HG02642 (cell line): Measurements from ENCODE around the gene DDX39A.
"Not testable (repeated sequence)": the region's sequence is repeated elsewhere in the genome, so short reads cannot be mapped to it uniquely, and the experiment has no call there.

Experiments used
- ATAC-seq: cut with Tn5 transposase; IDR thresholded peaks from one replicate; pipeline ENCODE4 v1.9.1; 2021; ENCODE audit warnings: mild to moderate bottlenecking; ENCODE audit not compliant: unreplicated experiment, poor library complexity

Gene DDX39A

DNA sequence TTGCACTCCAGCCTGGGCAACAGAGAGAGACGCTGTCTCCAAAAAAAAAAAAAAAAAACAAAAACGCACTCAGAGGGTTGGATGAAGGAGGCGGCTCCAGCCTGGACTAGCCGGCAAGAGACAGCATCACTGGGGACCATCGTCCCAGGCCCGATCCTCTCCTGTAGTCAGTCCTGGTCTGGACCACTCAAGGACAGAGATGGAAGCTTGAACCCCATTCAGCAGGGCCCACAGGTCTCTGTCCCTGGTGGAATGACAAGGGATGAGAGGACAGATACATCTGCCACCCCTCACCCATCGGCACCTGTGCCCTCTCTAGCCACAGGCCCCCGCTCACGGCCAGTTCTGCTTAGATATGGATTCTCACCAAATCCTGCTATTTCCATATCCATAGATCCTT is 23.9 kb downstream of the DDX39A start:
- ATAC-seq, result no peak

DNA sequence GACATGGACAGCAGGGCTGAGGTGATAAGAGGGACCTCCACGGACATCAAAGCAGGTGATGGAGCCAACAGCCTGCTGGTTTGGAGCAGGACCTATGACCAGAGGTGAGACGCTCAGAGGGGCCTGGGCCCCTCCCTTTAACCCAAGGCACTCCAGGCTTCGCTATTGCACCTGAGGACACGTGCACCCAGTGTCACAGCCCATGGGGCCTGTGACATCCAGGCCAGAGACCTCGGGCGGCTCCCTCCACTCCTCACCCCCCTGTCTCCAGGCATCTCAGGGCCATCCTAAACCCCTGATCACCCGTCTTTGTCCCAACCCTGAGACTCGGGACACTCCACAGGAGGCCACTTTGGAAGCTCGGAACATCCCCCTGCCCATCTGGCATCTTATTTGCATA is 25.0 kb downstream of the DDX39A start:
- ATAC-seq, result no peak

- ATAC-seq, result no peak
Observed at GRCh38 chr19:14393329-14393728, 25.8 kb downstream of the DDX39A start.

GRCh38 chr19:14391156-14391821 is 27.9 kb downstream of the DDX39A start:
- no peak for ATAC-seq

DNA sequence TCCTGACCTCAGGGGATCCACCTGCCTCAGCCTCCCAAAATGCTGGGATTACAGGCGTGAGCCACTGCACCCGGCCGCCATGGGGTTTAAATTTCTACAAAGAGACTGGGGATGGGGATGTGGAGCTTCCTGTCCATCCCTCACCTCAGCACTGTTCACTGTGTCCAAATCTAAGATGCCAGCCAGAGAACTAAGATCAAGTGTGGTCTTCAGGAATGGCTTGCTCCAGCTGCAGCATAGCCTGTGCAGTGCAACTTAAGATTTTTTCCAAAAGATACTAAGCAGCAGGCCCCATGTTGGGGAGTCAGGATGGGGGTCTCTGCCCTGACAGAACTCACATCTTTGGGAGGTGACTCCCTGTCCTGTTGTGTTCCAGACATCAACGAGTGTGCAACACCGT is 28.6 kb downstream of the DDX39A start:
- no peak for ATAC-seq

DNA sequence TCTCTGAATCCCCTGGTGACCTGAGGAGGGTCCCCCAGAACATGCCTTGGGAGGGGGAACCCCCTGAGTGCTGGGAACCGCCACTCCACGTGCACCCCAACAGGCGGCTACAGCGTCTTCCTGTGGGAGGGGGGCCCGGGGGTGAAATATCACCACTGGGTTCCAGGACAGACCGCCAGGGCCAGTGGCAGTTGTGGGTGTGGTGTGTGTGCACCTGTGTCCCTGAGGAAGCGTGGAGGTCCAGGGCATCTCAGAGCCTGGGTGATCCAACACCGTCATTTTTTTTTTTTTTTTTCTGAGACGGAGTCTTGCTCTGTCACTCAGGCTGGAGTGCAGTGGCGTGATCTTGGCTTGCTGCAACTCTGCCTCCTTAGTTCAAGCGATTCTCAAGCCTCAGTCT is 33.6 kb downstream of the DDX39A start:
- no peak for ATAC-seq

DNA sequence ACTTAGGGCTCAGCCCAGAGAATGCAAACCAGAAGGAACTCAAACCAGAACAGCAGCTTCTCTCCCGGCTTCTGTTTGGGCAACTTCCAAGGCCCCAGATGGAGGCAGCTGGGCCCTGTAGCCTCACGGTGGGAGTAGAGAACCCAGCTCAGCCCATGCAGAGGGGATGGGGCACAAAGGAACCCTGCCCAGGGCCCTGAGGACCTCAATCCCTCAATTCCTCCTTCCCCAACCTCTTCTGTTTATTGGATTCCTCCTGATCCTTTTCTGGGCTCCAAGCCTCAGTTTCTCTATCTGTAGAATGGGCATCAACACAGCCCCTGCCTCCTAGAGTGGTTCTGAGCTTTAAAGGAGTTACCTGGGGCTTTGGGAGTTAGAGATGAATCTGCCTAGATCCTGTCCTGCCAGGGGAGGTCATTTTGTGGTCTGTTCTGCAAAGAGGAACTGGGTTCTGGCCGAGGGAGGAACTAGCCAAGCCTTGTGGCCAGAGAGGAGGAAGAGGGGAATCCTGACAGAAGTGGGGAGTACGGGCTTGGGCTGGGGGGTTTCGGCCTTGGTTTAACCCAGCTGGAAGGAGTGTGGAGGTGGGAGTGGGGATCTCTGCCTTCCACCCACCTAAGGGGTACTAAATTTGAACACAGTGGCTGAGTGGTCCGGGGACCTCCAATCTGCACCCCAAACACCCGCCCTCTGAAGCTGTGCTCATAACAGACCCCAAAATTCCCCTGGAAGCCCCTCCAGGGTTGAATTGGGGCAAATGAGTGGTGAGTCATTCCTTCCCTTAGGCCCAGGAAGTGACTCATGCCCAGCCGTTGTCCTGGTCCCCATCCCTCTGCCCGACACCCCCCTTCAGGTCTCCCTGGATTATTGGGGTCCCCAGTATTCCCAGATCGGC is 35.2 kb downstream of the DDX39A start:
- ATAC-seq, result no peak

GRCh38 chr19:14381689-14382474 is 37.3 kb downstream of the DDX39A start:
- ATAC-seq, result no peak

- ATAC-seq, result no peak
Observed at GRCh38 chr19:14379294-14380065, 39.7 kb downstream of the DDX39A start.

GRCh38 chr19:14378890-14379289 is 40.3 kb downstream of the DDX39A start:
- no peak for ATAC-seq

GRCh38 chr19:14377883-14378328 is 41.2 kb downstream of the DDX39A start:
- no peak for ATAC-seq

DNA sequence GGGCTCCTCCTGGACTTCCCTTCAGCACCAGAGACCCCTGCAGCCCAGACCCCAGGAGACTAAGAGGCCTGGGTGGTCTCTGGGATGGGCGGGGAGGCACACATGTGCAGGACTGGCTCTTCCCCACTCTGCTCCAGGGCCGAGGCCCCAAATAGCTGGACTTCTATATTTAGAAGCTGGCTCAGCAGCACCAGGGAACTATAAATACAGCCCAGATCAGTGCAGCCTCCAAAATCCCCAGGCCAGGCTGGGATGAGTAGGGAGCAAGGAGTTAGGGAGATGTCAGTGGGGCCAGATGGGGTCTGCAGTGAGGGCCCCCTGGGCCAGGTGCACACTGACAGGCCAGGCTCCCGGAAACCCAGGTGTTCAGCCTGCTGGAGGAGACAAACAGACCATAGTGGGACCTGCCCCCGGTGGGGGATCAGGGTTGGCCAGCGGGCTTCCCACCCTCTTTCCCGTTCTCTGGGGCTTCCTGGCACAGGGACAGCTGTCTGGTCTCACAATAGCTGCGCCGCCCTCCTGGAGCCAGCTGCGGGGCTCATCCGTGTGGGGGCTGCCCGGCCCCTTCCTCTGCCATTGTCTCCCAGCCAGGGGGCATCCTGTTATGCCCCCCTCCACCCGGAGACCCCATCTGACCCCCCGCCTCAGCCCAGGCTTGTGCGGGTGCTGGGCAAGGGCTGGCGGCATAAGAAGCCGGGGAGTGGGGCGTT is 43.4 kb downstream of the DDX39A start:
- no peak for ATAC-seq

- ATAC-seq, result no peak
Observed at GRCh38 chr19:14375055-14375581, 44.0 kb downstream of the DDX39A start.

DNA sequence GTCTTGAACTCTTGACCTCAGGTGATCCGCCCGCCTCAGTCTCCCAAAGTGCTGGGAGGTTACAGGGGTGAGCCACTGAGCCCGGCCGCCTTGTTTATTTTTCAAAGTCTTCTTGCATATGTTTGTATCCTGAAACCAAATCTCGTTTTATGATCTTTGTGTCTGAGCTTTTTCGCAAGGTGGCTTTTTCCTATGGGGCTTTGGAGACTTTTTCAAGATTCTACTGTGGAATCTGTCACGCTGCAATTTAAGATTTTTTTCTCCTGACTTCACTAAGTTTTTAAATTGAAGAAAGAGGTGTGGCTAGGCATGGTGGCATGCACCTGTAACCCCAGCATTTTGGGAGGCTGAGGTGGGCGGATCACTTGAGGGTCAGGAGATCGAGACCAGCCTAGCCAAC is 44.8 kb downstream of the DDX39A start:
- not testable (repeated sequence) for ATAC-seq

DNA sequence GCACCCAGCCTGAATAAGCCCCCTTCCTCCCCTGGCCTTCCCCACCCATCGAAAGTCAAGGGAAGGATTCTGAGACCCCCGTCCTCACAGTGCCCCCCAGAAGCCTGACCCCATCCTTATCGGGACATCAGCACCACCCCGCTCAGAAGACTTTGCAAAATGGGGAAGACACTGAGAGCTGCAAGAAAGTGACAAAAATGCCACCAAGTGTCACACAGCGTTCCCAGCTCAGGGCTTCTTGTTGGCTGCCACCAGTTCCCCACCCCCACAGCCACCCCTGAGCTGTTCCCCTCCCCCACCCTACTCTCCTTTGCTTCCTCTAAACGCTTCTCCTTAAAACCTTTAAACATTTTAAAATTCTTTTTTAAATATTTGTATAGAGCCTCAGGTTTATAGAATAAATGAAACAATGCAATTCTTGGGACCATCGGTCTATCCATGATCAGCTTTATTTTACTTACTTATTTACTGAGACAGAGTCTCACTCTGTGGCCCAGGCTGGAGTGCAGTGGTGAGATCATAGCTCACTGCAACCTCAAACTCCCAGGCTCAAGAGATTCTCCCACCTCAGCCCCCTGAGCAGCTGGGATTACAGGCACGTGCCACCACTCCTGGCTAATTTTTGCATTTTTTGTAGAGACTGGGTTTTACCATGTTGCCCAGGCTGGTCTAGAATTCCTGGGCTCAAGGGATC is 46.6 kb downstream of the DDX39A start:
- ATAC-seq, result not testable (repeated sequence)

DNA sequence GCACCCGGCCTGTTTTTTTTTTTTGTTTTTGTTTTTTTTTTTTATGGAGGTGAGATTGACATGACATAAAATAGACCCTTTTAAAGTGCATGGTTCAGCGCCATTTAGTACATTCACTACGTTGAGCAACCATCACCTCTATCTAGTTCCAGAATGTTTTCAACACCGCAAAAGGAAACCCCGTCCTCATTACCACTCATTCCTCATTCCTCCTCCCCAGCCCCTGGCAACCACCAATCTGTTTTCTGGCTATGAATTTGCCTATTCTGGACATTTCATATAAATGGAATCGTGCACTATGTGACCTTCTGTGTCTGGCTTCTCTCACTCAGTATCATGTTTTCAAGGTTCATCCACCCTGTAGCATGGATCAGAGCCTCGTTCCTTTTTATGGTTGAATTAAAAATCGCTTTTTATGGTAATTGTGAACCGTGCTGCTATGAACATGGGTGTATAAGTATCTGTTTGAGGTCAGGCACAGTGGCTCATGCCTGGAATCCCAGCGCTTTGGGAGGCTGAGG is 47.8 kb downstream of the DDX39A start:
- no peak for ATAC-seq

DNA sequence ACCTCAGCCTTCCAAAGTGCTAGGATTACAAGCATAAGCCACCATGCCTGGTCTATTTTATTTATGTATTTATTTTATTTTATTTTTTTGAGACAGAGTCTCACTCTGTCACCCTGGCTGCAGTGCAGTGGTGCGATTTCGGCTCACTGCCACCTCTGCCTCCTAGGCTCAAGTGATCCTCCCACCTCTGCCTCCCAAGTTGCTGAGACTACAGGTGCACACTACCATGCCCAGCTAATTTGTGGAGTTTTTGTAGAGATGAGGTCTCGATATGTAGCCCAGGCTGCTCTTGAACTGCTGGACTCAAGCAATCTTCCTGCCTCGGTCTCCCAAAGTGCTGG is 48.2 kb downstream of the DDX39A start:
- no peak for ATAC-seq

GRCh38 chr19:14370169-14370939 is 48.8 kb downstream of the DDX39A start:
- no peak for ATAC-seq
